Measurements from ENCODE around the gene C1orf115. TPM values are rescaled to one million over a fixed set of nuclear protein-coding genes. Genes with fewer than 3 reads are reported as not detected.
A peak's percentile ranks its signal among the peaks of the same experiment; 100 is the strongest.

C1orf115 gene
- total and polyA plus RNA-seq, 2 donors from 2014 or later = 29.0 to 53.8 TPM

DNA sequence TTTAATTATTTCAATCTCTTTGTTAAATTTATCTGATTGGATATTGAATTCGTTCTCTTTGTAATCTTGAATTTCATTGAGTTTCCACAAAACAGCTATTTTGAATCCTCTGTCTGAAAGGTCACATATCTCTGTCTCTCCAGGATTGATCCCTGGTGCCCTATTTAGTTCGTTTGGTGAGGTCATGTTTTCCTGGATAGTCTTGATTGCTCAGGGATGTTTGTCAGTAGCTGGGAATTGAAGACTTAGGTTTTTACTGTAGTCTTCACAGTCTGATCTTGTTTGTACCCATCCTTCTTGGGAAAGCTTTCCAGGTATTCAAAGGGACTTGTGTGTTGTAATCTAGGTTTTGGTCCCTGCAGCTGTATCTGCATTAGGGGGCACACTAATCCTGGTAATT is 51.2 kb downstream of the C1orf115 start:
- H3K9ac ChIP-seq (ENCODE audit: low read length in 3 of 3) = no peak overlapping the region
- H3K9me3 ChIP-seq (ENCODE audit: control insufficient read depth in 2 of 3, insufficient read depth in 1 of 3, low read length in 3 of 3) = no peaks in the 10 kb centered on the region
- H3K27ac ChIP-seq (ENCODE audit: low read depth in 2 of 2, low read length in 2 of 2) = no peak overlapping the region
- intact Hi-C loops (cut with DNase I) = no loop called here
- no peaks in the 10 kb centered on the region for H3K4me1 ChIP-seq (ENCODE audit: control insufficient read depth in 2 of 3, insufficient read depth in 2 of 3, low read depth in 1 of 3, low read length in 3 of 3)
- DNase-seq (no peak), FAIRE-seq (no peak)
- no peaks in the 10 kb centered on the region for H3K27me3 ChIP-seq (ENCODE audit: control insufficient read depth, insufficient read depth, low read length)
- no peak for TF ChIP-seq CTCF (IDR thresholded peaks at IDR 0.05; ENCODE audit: borderline replicate concordance, extremely low read depth, insufficient read depth)
- no peak overlapping the region for H3K4me3 ChIP-seq (ENCODE audit: low read length in 3 of 3)
- no peaks in the 10 kb centered on the region for H3K36me3 ChIP-seq (ENCODE audit: control insufficient read depth in 2 of 3, insufficient read depth in 3 of 3, low read length in 3 of 3)

- Histone ChIP-seq H3K27ac (ENCODE audit: low read depth in 2 of 2, low read length in 2 of 2) (no peak overlapping the region), H3K9me3 (ENCODE audit: control insufficient read depth in 2 of 3, insufficient read depth in 1 of 3, low read length in 3 of 3) (no peaks in the 10 kb centered on the region), H3K4me3 (ENCODE audit: low read length in 3 of 3) (no peak overlapping the region), H3K36me3 (ENCODE audit: control insufficient read depth in 2 of 3, insufficient read depth in 3 of 3, low read length in 3 of 3) (no peaks in the 10 kb centered on the region), H3K9ac (ENCODE audit: low read length in 3 of 3) (no peak overlapping the region), H3K4me1 (ENCODE audit: control insufficient read depth in 2 of 3, insufficient read depth in 2 of 3, low read depth in 1 of 3, low read length in 3 of 3) (no peaks in the 10 kb centered on the region), H3K27me3 (ENCODE audit: control insufficient read depth, insufficient read depth, low read length) (no peaks in the 10 kb centered on the region)
- TF ChIP-seq CTCF (IDR thresholded peaks at IDR 0.05; ENCODE audit: borderline replicate concordance, extremely low read depth, insufficient read depth) = no peak
- intact Hi-C loops (cut with DNase I) = no loop called here
- DNase-seq (no peak), FAIRE-seq (no peak)
These were observed 51.7 kb downstream of the C1orf115 start for GRCh38 chr1:220741825-220742224.

DNA sequence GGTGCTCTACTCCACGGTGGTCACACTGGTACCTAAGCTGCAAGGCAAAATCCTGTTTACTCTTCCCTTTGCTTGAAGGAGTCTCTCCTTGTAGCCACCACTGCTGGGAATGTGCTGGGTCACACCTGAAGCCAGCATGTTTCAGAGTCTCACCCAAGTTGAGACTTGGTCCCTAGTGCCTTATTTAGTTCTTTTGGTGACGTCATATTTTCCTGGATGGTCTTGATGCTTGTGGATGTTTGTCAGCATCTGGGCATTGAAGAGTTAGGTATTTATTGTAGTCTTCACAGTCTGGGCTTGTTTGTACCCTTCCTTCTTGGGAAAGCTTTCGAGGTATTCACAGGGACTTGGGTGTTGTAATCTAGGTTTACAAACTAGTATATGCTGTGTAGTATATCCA is 52.4 kb downstream of the C1orf115 start:
- Histone ChIP-seq H3K4me3 (ENCODE audit: low read length in 3 of 3) (no peak overlapping the region), H3K27me3 (ENCODE audit: control insufficient read depth, insufficient read depth, low read length) (no peaks in the 10 kb centered on the region), H3K9me3 (ENCODE audit: control insufficient read depth in 2 of 3, insufficient read depth in 1 of 3, low read length in 3 of 3) (no peaks in the 10 kb centered on the region), H3K4me1 (ENCODE audit: control insufficient read depth in 2 of 3, insufficient read depth in 2 of 3, low read depth in 1 of 3, low read length in 3 of 3) (peaks cover 0 to 7% (median 4%) of the 10 kb centered on the region in 3 donors), H3K36me3 (ENCODE audit: control insufficient read depth in 2 of 3, insufficient read depth in 3 of 3, low read length in 3 of 3) (no peaks in the 10 kb centered on the region), H3K27ac (ENCODE audit: low read depth in 2 of 2, low read length in 2 of 2) (no peak overlapping the region), H3K9ac (ENCODE audit: low read length in 3 of 3) (no peak overlapping the region)
- DNase-seq (no peak), FAIRE-seq (no peak)
- TF ChIP-seq CTCF (IDR thresholded peaks at IDR 0.05; ENCODE audit: borderline replicate concordance, extremely low read depth, insufficient read depth) = no peak
- intact Hi-C loops (cut with DNase I) = no loop called here

GRCh38 chr1:220746851-220747250 is 56.7 kb downstream of the C1orf115 start:
- Histone ChIP-seq H3K4me1 (ENCODE audit: control insufficient read depth in 2 of 3, insufficient read depth in 2 of 3, low read depth in 1 of 3, low read length in 3 of 3) (peaks cover 0 to 19% (median 7%) of the 10 kb centered on the region in 3 donors), H3K36me3 (ENCODE audit: control insufficient read depth in 2 of 3, insufficient read depth in 3 of 3, low read length in 3 of 3) (no peaks in the 10 kb centered on the region), H3K27me3 (ENCODE audit: control insufficient read depth, insufficient read depth, low read length) (no peaks in the 10 kb centered on the region), H3K9ac (ENCODE audit: low read length in 3 of 3) (peak overlapping the region in 1 of 3 donors; percentile 93), H3K27ac (ENCODE audit: low read depth in 2 of 2, low read length in 2 of 2) (no peak overlapping the region), H3K9me3 (ENCODE audit: control insufficient read depth in 2 of 3, insufficient read depth in 1 of 3, low read length in 3 of 3) (no peaks in the 10 kb centered on the region), H3K4me3 (ENCODE audit: low read length in 3 of 3) (peak overlapping the region in 1 of 3 donors; percentile 74)
- FAIRE-seq (no peak), DNase-seq (no peak)
- intact Hi-C loops (cut with DNase I) = no loop called here
- TF ChIP-seq CTCF (IDR thresholded peaks at IDR 0.05; ENCODE audit: borderline replicate concordance, extremely low read depth, insufficient read depth) = no peak

Measured in kidney (tissue), 14 donors.